DND-41 (cell line): ENCODE measurements around the gene FBN1.

Experiments
- ATAC-seq: fragments of 200-7000 bp; cut with Tn5 transposase; 3 replicates; pipeline ENCODE4 v1.9.1; 2021; ENCODE audit warnings: low read depth; ENCODE audit not compliant: insufficient read depth
- DNase-seq: peaks from one replicate; pipeline ENCODE4 v3.0.0-alpha.2; 2020
- H2AFZ ChIP-seq: 2 replicates; pipeline ENCODE4 v1.6.0; 2012; ENCODE audit warnings: low read depth, low read length
- H3K27ac ChIP-seq: 2 replicates; pipeline ENCODE4 v1.5.1; 2012; ENCODE audit warnings: low read length, inconsistent platforms
- H3K27me3 ChIP-seq: fragments of 200-600 bp; sonication (generic); 2 replicates; pipeline ENCODE4 v1.6.0; 2012; ENCODE audit warnings: low read length, mild to moderate bottlenecking, inconsistent platforms; ENCODE audit not compliant: insufficient read depth, poor library complexity
- H3K36me3 ChIP-seq: 2 replicates; pipeline ENCODE4 v1.5.1; 2012; ENCODE audit warnings: low read length, inconsistent platforms; ENCODE audit not compliant: insufficient read depth
- H3K4me1 ChIP-seq: 2 replicates; pipeline ENCODE4 v1.5.1; 2012; ENCODE audit warnings: mild to moderate bottlenecking, low read length; ENCODE audit not compliant: insufficient read depth
- H3K4me2 ChIP-seq: 2 replicates; pipeline ENCODE4 v1.6.0; 2012; ENCODE audit warnings: mild to moderate bottlenecking, moderate library complexity, low read length, inconsistent platforms; ENCODE audit not compliant: insufficient read depth
- H3K4me3 ChIP-seq, 2 experiments: fragments of 200-600 bp in 1 of 2; shearing (Covaris generic) in 1 of 2; 2 replicates each; pipeline ENCODE4 v1.5.1; 2012 to 2016; ENCODE audit warnings: inconsistent platforms in 2 of 2, low read length in 2 of 2, mild to moderate bottlenecking in 2 of 2, low read depth in 1 of 2, moderate library complexity in 1 of 2
- H3K79me2 ChIP-seq: 2 replicates; pipeline ENCODE4 v1.6.0; 2012; ENCODE audit warnings: low read length, inconsistent platforms; ENCODE audit not compliant: insufficient read depth
- H3K9ac ChIP-seq: 2 replicates; pipeline ENCODE4 v1.6.0; 2012; ENCODE audit warnings: low read depth, mild to moderate bottlenecking, inconsistent platforms, low read length, moderate library complexity
- H3K9me3 ChIP-seq: 2 replicates; pipeline ENCODE4 v1.5.1; 2012; ENCODE audit warnings: low read length, moderate library complexity, mild to moderate bottlenecking, inconsistent platforms; ENCODE audit not compliant: insufficient read depth, severe bottlenecking
- H4K20me1 ChIP-seq: 2 replicates; pipeline ENCODE4 v1.6.0; 2012; ENCODE audit warnings: low read length; ENCODE audit not compliant: insufficient read depth
- CTCF ChIP-seq: IDR thresholded peaks from 2 replicates; pipeline ENCODE4 v1.5.1; 2012; ENCODE audit warnings: borderline replicate concordance, low read length, moderate library complexity, mild to moderate bottlenecking; ENCODE audit not compliant: poor library complexity, severe bottlenecking; ENCODE audit errors: extremely low read depth
- EZH2 ChIP-seq: IDR thresholded peaks from 3 replicates; pipeline ENCODE4 v1.6.1; 2012; ENCODE audit warnings: borderline replicate concordance, low read depth, mild to moderate bottlenecking, moderate library complexity, low read length, inconsistent platforms; ENCODE audit not compliant: severe bottlenecking

Gene FBN1

GRCh38 chr15:48411971-48412591, 233.4 kb downstream of the FBN1 start:
- Histone ChIP-seq H3K4me1 (no peaks in the 10 kb centered on the region), H3K27me3 (no peaks in the 10 kb centered on the region), H3K79me2 (no peaks in the 10 kb centered on the region), H3K9me3 (no peaks in the 10 kb centered on the region), H2AFZ (no peak overlapping the region), H4K20me1 (no peaks in the 10 kb centered on the region), H3K27ac (no peak overlapping the region), H3K4me3 (no peak overlapping the region), H3K4me2 (no peak overlapping the region), H3K36me3 (no peaks in the 10 kb centered on the region), H3K9ac (no peak overlapping the region)
- no peak for DNase-seq
- no peak for TF ChIP-seq CTCF
- TF ChIP-seq EZH2: no peak
- no peak for ATAC-seq

GRCh38 chr15:48409623-48410022, 235.9 kb downstream of the FBN1 start:
- no peaks in the 10 kb centered on the region for H3K27me3 ChIP-seq
- H2AFZ ChIP-seq: no peak overlapping the region
- no peaks in the 10 kb centered on the region for H3K9me3 ChIP-seq
- DNase-seq (no peak), ATAC-seq (no peak)
- no peaks in the 10 kb centered on the region for H3K79me2 ChIP-seq
- no peak overlapping the region for H3K9ac ChIP-seq
- no peak overlapping the region for H3K27ac ChIP-seq
- no peaks in the 10 kb centered on the region for H4K20me1 ChIP-seq
- H3K4me3 ChIP-seq: no peak overlapping the region
- H3K36me3 ChIP-seq: no peaks in the 10 kb centered on the region
- TF ChIP-seq CTCF (no peak), EZH2 (no peak)
- no peaks in the 10 kb centered on the region for H3K4me1 ChIP-seq
- H3K4me2 ChIP-seq: no peak overlapping the region

GRCh38 chr15:48408327-48408726, 237.2 kb downstream of the FBN1 start:
- no peak overlapping the region for H3K4me2 ChIP-seq
- H3K36me3 ChIP-seq: no peaks in the 10 kb centered on the region
- H3K79me2 ChIP-seq: no peaks in the 10 kb centered on the region
- no peak overlapping the region for H3K27ac ChIP-seq
- ATAC-seq: no peak
- no peak overlapping the region for H3K4me3 ChIP-seq
- H4K20me1 ChIP-seq: no peaks in the 10 kb centered on the region
- no peaks in the 10 kb centered on the region for H3K9me3 ChIP-seq
- TF ChIP-seq CTCF (no peak), EZH2 (no peak)
- no peak overlapping the region for H3K9ac ChIP-seq
- H3K4me1 ChIP-seq: no peaks in the 10 kb centered on the region
- DNase-seq: no peak
- H2AFZ ChIP-seq: no peak overlapping the region
- H3K27me3 ChIP-seq: no peaks in the 10 kb centered on the region

GRCh38 chr15:48407646-48408045, 237.9 kb downstream of the FBN1 start:
- no peaks in the 10 kb centered on the region for H3K27me3 ChIP-seq
- no peak for TF ChIP-seq EZH2
- no peak for TF ChIP-seq CTCF
- no peak overlapping the region for H3K27ac ChIP-seq
- H2AFZ ChIP-seq: no peak overlapping the region
- H3K9ac ChIP-seq: no peak overlapping the region
- H4K20me1 ChIP-seq: no peaks in the 10 kb centered on the region
- no peaks in the 10 kb centered on the region for H3K9me3 ChIP-seq
- H3K79me2 ChIP-seq: no peaks in the 10 kb centered on the region
- no peak for ATAC-seq
- no peaks in the 10 kb centered on the region for H3K36me3 ChIP-seq
- H3K4me2 ChIP-seq: no peak overlapping the region
- no peak for DNase-seq
- H3K4me3 ChIP-seq: no peak overlapping the region
- no peaks in the 10 kb centered on the region for H3K4me1 ChIP-seq
